PFSK-1 (cell line): ENCODE results near the gene APOL1.

Source experiments
- FOXP2 ChIP-seq: optimal IDR thresholded peaks from 2 replicates; pipeline ENCODE3; 2011; ENCODE audit warnings: borderline replicate concordance, control low read depth, inconsistent platforms; ENCODE audit not compliant: insufficient read depth; ENCODE audit errors: extremely low read length, extremely low read depth
- POLR2AphosphoS5 ChIP-seq: IDR thresholded peaks from 2 replicates; pipeline ENCODE4 v1.6.1; 2012; ENCODE audit warnings: low read depth, mild to moderate bottlenecking, control low read depth, low read length, moderate library complexity
- SIN3A ChIP-seq: IDR thresholded peaks from 2 replicates; pipeline ENCODE4 v1.6.1; 2012; ENCODE audit warnings: mild to moderate bottlenecking, low read length, moderate library complexity, borderline replicate concordance; ENCODE audit not compliant: insufficient read depth
- TF ChIP-seq, protein P1 (sequence below), 2 experiments: IDR thresholded peaks; 2 replicates each; pipeline versions ENCODE4 v1.6.1 to v1.8.0; 2011 to 2012; ENCODE audit warnings: low read depth in 2 of 2, low read length in 2 of 2, control low read depth in 1 of 2, inconsistent platforms in 1 of 2, mild to moderate bottlenecking in 1 of 2, moderate library complexity in 1 of 2; ENCODE audit not compliant: insufficient read depth in 1 of 2

DNA sequence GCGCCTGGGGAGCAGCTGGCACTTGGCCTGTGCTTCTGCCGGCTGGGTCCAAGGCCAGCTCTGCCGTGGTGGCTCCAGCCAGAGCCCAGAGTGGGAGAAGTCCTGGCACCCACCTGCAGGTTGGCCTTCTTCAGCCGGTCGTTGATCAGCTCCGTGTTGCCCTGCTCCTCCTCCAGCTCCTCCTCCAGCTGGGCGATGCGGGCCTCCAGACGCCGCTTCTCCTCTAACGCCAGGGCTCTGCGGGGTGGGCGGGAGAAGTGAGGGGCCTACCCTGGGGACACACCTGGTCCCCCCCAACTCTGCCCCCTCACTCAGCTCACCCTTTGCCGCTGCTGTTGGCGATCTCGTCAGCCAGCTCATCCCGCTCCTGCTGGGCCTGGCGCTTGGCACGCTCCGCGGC, 32.6 kb downstream of the APOL1 start:
- TF ChIP-seq POLR2AphosphoS5 (no peak), SIN3A (no peak), FOXP2 (no peak)
- TF ChIP-seq, protein P1, sequence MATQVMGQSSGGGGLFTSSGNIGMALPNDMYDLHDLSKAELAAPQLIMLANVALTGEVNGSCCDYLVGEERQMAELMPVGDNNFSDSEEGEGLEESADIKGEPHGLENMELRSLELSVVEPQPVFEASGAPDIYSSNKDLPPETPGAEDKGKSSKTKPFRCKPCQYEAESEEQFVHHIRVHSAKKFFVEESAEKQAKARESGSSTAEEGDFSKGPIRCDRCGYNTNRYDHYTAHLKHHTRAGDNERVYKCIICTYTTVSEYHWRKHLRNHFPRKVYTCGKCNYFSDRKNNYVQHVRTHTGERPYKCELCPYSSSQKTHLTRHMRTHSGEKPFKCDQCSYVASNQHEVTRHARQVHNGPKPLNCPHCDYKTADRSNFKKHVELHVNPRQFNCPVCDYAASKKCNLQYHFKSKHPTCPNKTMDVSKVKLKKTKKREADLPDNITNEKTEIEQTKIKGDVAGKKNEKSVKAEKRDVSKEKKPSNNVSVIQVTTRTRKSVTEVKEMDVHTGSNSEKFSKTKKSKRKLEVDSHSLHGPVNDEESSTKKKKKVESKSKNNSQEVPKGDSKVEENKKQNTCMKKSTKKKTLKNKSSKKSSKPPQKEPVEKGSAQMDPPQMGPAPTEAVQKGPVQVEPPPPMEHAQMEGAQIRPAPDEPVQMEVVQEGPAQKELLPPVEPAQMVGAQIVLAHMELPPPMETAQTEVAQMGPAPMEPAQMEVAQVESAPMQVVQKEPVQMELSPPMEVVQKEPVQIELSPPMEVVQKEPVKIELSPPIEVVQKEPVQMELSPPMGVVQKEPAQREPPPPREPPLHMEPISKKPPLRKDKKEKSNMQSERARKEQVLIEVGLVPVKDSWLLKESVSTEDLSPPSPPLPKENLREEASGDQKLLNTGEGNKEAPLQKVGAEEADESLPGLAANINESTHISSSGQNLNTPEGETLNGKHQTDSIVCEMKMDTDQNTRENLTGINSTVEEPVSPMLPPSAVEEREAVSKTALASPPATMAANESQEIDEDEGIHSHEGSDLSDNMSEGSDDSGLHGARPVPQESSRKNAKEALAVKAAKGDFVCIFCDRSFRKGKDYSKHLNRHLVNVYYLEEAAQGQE (IDR thresholded peaks at IDR 0.05; ENCODE audit: insufficient read depth in 1 of 2, low read depth in 2 of 2, low read length in 2 of 2) = no peak
